GM18498 (cell line): ENCODE data around the gene WFDC10A.
"Not testable (repeated sequence)": the region's sequence is repeated elsewhere in the genome, so short reads cannot be mapped to it uniquely, and the experiment has no call there.

Experiments
- ATAC-seq: cut with Tn5 transposase; IDR thresholded peaks from one replicate; pipeline ENCODE4 v1.9.1; 2021; ENCODE audit warnings: mild to moderate bottlenecking, moderate library complexity; ENCODE audit not compliant: unreplicated experiment

Gene WFDC10A

DNA sequence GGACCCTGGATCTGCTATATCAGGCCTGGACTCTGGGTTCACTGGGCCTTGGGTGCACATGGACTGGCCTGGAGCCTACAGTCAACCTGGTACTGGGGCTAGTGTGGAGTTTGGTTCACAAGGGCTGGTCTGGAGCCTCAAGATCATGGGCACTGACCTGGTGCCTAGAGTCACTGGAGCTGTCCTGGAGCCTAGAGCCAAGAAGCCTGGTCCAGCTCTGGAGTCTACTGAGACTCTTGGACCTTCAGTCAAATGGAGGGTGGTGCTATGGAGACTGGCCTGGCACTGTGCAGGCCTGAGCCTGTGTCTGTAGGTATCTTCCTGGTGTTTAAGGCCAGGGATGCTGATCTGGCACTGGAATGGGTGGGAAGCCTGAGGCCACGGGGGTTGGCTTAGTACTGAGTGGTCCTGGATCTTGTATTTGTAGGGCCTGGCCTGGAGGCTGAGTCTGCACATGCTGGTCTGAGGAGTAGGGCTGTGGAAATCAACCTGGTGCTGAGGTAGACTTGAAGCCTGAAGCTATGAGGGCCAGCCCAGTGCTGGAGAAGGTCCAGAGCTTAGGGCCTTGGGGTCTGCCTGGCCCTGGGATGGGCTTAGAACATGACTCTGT lies 18.0 kb downstream of the WFDC10A start:
- no peak for ATAC-seq

DNA sequence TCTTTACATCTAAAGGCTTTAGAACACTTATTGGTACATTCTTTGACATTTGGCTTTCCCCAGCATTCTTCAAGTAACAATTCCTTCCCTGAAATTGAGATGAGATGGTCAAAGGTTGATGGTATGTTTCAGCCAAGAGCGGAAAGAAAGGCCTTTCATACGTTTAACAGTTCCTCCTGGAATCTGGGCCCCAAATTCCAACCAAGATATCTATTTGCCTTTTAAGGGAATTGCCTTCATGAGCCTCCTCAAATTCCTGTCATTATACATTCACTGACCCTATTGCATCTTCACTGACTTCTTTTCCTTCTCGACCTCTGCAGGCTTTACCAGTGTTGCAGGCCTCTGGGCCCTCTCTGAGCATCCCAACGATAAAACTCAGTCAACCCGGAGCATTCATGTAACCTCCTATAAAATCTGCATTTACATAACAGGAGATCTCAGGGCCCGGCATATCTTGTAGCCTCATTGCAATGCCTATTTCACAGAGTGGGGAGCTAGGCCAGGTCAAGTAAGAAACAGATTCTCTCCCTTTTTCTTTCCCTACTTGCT lies 19.8 kb downstream of the WFDC10A start:
- ATAC-seq = no peak

DNA sequence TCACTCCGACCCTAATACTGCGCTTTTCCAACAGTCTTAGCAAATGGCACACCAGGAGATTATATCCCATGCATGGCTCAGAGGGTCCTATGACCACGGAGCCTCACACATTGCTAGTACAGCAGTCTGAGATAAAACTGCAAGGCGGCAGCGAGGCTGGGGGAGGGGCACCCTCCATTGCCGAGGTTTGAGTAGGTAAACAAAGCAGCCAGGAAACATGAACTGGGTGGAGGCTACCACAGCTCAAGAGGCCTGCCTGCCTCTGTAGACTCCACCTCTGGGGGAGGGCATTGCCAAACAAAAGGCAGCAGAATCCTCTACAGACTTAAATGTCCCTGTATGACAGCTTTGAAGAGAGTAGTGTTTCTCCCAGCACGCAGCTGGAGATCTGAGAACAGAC lies 22.2 kb downstream of the WFDC10A start:
- ATAC-seq = not testable (repeated sequence)

DNA sequence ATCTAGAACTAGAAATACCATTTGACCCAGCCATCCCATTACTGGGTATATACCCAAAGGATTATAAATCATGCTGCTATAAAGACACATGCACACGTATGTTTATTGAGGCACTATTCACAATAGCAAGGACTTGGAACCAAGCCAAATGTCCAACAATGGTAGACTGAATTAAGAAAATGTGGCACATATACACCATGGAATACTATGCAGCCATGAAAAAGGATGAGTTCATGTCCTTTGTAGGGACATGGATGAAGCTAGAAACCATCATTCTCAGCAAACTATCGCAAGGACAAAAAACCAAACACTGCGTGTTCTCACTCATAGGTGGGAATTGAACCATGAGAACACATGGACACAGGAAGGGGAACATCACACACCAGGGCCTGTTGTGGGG lies 27.5 kb downstream of the WFDC10A start:
- ATAC-seq = not testable (repeated sequence)

DNA sequence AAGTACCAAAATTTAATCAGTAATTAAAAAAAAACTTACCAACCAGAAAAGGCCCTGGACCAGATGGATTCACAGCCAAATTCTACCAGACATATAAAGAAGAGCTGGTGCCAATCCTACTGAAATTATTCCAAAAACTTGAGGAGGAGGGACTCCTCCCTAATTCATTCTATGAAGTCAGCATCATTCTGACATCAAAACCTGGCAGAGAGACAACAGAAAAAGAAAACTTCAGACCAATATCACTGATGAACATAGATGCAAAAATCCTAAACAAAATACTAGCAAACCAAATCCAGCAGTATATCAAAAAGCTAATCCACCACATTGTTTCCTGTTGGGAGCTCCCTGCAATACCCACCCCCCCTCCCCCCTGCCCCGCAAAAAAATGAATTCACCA lies 40.6 kb downstream of the WFDC10A start, which contains the start of gene WFDC11:
TSS of gene WFDC11 (minus strand) at position 101 of the 400 bp plus-strand sequence. CDS start 19,639 bp downstream, outside the sequence.
- ATAC-seq = no peak

DNA sequence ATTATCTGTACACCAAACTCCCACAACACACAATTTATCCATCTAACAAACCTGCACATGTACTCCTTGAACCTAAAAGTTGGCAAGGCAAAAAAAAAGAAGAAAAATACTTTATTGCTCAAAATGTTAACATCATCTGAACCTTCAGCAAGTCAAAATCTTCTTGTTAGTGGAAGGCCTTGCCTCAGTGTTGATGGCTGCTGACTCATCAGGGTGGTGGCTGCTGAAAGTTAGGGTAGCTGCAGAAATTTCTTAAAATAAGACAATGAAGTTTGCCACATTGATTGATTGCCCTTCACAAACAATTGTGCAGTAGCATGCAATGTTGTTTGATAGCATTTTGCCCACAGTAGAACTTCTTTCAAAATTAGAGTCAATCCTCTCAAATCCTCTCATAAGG lies 43.2 kb downstream of the WFDC10A start:
- no peak for ATAC-seq

DNA sequence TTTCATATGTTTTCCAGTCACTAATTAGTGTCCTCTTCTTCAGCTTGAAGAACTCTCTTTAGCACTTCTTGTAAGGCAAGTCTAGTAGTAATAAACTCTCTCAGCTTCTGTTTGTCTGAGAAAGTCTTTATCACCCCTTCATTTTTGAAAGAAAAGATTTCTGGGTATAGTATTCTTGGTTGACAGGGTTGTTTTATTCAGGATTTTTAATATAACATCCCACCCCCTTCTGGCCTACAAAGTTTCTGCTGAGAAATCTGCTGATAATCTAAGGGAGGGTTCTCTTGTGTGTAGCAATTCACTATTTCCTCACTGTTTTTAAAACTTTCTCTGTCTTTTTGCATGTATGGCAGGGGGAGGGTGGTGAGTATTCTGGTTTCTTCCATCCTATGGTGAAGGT lies 50.1 kb downstream of the WFDC10A start:
- no peak for ATAC-seq
